Cardiac muscle cell (in vitro differentiated cells and primary cell): ENCODE results near the gene CRIP2. TPM values are rescaled to one million over a fixed set of nuclear protein-coding genes. Genes with fewer than 3 reads are reported as not detected.

Experiments
- DNase-seq, 2 donors: peaks; one replicate each; pipeline versions ENCODE4 v3.0.0 to v3.0.0-alpha.2; 2010 to 2017; ENCODE audit warnings: low read depth in 1 of 2, low spot score in 1 of 2
- H3K27ac ChIP-seq: fragments of 200-600 bp; sonication (generic); 2 replicates; pipeline ENCODE4 v1.5.1; 2016
- H3K27me3 ChIP-seq: fragments of 200-600 bp; sonication (generic); 2 replicates; pipeline ENCODE4 v1.6.0; 2016; ENCODE audit warnings: control low read depth
- H3K36me3 ChIP-seq: fragments of 200-600 bp; sonication (generic); 2 replicates; pipeline ENCODE4 v1.5.1; 2016; ENCODE audit warnings: control low read depth
- H3K4me1 ChIP-seq: fragments of 200-600 bp; sonication (generic); 2 replicates; pipeline ENCODE4 v1.8.1; 2017; ENCODE audit warnings: low read depth, mild to moderate bottlenecking, mixed run types
- H3K4me3 ChIP-seq: fragments of 200-600 bp; sonication (generic); 2 replicates; pipeline ENCODE4 v1.5.1; 2016; ENCODE audit warnings: mild to moderate bottlenecking
- H3K9me3 ChIP-seq: fragments of 200-600 bp; sonication (generic); 2 replicates; pipeline ENCODE4 v1.5.1; 2017; ENCODE audit warnings: low read depth, mild to moderate bottlenecking, control low read depth
- polyA plus RNA-seq: library from polyadenylated mRNA; unstranded; fragments of >200 nt; fragmentation: Nextera tagmentation; extraction: Ambion mirVana; gene quantifications from 2 replicates; pipeline ENCODE4 v1.2.1, GENCODE V29; 2016
- total RNA-seq: library from RNA; depleted of rRNA; stranded (reverse); fragments of >200 nt; gene quantifications from 2 replicates; pipeline ENCODE4 v1.2.3, GENCODE V29; 2016
- TF ChIP-seq, protein P1 (sequence below): IDR thresholded peaks from 2 replicates; pipeline ENCODE4 v1.5.1; 2012; ENCODE audit warnings: low read depth, mild to moderate bottlenecking, low read length

CRIP2 gene
- total and polyA plus RNA-seq, 2 experiments from 2014 or later: 804 to 1,845 TPM

DNA sequence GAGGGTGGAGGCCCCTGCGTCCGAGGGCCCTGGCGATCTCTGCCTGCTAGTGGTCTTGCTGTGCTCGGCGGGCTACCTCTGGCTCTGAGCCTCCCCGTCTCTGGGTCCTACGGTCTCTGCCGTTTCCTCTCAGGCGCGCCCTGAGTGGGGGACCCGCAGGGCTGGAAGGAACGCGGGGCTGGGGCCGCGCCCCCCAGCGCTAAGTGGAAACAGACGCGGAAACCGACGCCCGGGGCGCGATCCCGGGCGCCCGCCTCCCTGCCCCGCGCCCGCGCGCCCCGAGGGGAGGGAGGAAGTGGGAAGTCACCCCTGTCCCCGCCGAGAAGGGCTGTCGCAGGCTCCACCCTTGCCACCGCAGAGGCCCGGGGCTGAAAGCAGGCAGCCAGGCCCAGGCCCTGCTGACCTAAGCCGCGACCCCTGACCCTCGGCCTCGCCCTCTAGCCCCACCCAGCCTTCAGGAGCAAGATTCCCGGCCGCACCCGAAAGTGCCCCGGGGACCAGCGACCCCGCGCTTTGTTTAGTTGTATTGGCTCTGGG is 12.9 kb downstream of the CRIP2 start:
- H3K27me3 ChIP-seq: no peaks in the 10 kb centered on the region

DNA sequence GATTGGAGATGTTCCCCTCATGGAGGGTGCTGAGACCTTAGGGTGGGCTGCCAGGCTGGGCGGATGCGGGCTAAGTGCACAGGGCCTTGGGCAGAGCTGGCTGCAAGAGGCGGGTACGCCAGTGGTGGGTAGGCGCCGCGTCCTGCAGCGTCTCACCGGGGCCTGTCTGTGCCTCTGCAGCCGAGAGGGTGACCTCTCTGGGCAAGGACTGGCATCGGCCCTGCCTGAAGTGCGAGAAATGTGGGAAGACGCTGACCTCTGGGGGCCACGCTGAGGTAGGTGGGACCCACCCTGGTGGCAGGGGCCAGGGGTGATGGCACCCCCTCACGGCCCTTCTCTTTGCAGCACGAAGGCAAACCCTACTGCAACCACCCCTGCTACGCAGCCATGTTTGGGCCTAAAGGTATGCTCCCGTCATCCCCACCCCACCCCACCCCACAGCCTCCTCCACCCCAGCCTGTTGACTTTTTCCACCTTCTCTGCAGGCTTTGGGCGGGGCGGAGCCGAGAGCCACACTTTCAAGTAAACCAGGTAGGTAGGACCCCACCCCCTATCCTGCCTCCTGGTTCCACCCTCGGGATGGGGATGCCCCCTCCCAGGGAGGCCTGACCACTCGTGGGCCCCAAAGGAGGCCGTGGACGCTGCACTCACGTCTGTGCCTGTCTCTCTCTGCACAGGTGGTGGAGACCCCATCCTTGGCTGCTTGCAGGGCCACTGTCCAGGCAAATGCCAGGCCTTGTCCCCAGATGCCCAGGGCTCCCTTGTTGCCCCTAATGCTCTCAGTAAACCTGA is 13.6 kb downstream of the CRIP2 start:
- TF ChIP-seq, protein P1, sequence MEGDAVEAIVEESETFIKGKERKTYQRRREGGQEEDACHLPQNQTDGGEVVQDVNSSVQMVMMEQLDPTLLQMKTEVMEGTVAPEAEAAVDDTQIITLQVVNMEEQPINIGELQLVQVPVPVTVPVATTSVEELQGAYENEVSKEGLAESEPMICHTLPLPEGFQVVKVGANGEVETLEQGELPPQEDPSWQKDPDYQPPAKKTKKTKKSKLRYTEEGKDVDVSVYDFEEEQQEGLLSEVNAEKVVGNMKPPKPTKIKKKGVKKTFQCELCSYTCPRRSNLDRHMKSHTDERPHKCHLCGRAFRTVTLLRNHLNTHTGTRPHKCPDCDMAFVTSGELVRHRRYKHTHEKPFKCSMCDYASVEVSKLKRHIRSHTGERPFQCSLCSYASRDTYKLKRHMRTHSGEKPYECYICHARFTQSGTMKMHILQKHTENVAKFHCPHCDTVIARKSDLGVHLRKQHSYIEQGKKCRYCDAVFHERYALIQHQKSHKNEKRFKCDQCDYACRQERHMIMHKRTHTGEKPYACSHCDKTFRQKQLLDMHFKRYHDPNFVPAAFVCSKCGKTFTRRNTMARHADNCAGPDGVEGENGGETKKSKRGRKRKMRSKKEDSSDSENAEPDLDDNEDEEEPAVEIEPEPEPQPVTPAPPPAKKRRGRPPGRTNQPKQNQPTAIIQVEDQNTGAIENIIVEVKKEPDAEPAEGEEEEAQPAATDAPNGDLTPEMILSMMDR: no peak
- H3K4me1 ChIP-seq: peaks cover 40% of the 10 kb centered on the region
- H3K36me3 ChIP-seq: no peaks in the 10 kb centered on the region
- H3K4me3 ChIP-seq: no peak overlapping the region
- DNase-seq: no peak
- H3K27me3 ChIP-seq: no peaks in the 10 kb centered on the region
- peak overlapping the region; percentile 92 for H3K27ac ChIP-seq
- H3K9me3 ChIP-seq: no peaks in the 10 kb centered on the region

More for the DNA sequence above, 12.9 kb downstream of the CRIP2 start:
- Histone ChIP-seq H3K4me3 (peak overlapping the region; percentile 26), H3K9me3 (no peaks in the 10 kb centered on the region), H3K27ac (peak overlapping the region; percentile 92), H3K4me1 (peaks cover 47% of the 10 kb centered on the region), H3K36me3 (no peaks in the 10 kb centered on the region)
- no peak for DNase-seq
- TF ChIP-seq, protein P1: no peak

DNA sequence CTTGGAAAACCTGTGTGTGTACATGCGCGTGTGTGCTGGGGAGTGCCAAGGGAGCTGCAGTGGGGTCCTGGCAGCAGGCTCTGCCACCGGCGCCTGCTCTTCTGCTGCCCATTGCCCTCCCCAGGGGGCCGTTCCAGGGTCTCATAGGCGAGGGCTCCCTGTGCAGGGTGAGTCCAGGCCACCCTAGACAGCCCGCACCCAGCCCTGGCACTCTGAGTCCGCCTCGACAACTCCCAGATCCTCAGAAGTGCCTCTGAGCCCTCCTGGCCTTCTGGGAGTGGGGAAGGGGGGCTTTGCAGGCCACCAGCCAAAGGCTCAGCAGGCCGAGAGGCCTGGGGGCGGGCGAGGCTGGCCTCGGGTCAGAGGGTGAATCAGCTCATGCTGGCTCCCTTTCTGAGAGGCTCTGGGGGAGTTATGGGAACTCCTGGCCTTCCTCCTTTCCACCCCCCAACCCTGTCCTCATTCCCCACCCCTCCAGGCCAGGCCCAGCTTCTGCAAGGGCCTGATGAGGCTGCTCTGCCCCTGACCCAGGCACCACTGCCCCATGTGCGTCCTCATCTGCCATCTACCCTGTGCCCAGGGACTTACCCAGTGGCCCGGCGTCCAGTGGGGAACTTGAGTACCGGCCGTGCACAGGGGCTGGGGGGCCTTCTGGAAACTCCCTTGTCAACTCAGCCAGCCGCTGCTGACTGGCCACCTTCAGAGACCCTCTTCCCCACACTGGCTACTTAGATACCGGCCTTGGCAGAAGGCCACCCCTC is 14.3 kb downstream of the CRIP2 start:
- Histone ChIP-seq H3K9me3 (no peaks in the 10 kb centered on the region), H3K4me3 (no peak overlapping the region), H3K27me3 (no peaks in the 10 kb centered on the region), H3K27ac (peak overlapping the region; percentile 92), H3K4me1 (peaks cover 32% of the 10 kb centered on the region), H3K36me3 (no peaks in the 10 kb centered on the region)
- DNase-seq: no peak
- TF ChIP-seq, protein P1: no peak

DNA sequence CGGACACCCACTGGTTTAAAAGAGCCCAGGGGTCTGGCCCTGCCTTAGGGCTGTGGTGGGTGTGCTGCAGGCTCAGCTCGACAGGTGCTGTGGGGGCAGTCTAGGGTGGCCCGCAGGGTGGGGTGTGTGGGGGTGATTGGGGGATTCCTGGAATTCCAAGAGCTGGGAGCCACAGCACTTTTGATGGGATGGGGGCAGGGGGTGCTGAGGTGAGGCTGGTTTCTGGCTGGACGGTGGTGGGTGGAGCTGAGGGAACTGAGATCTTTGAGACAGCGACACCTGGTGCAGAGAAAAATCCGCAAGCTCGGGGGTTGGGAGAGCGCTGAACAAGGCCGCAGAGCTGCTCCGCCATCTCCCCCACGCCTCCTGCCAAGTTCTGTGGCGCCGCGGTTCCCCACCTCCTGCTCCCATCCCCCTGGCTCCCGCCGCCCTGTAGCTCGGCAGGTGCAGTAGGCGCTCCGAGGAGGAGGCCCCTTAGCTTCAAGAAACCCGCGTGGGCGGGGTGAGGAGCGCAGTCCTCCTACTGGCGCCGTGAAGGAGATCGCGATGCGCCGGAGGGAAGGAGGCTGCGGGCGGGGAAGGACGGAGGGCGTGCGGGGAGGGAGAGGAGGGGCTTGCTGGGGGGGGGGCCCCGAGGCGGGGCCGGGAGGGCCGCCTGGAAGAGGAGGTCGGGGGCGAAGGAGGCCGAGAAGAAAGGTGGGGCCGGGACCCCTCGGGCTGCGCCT is 15.1 kb downstream of the CRIP2 start:
- Histone ChIP-seq H3K27me3 (no peaks in the 10 kb centered on the region), H3K4me1 (peaks cover 29% of the 10 kb centered on the region), H3K9me3 (no peaks in the 10 kb centered on the region), H3K27ac (peak overlapping the region; percentile 92), H3K4me3 (peak overlapping the region; percentile 45), H3K36me3 (no peaks in the 10 kb centered on the region)
- DNase-seq: peak; percentile 84 to 90
- TF ChIP-seq, protein P1: peak; percentile 69

DNA sequence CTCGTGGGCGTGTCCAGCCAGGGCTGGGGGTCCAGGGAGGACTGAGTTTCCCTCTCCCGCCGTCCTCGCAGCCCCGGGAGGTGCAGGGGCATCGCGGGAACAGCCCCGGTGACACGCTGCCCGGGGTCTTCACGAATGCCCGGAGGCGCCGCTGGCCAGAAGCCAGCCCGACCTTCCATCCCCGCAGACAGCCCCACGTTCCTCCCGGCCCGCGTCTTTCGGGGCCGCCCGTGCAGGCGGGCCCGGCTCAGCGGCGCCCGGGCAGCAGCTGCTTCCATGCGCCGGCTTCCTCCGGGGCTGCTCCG is 15.6 kb downstream of the CRIP2 start:
- Histone ChIP-seq H3K4me3 (peak overlapping the region; percentile 45), H3K27ac (peak overlapping the region; percentile 92), H3K36me3 (no peaks in the 10 kb centered on the region), H3K27me3 (no peaks in the 10 kb centered on the region), H3K4me1 (peaks cover 24% of the 10 kb centered on the region), H3K9me3 (no peaks in the 10 kb centered on the region)
- no peak for DNase-seq
- TF ChIP-seq, protein P1: no peak
